Measurements from ENCODE around the gene RP9. TPM values are rescaled to one million over a fixed set of nuclear protein-coding genes. Genes with fewer than 3 reads are reported as not detected.

RP9 gene
- total RNA-seq, 4 donors from 2014 or later: 1.2 to 55.8 (median 13.7) TPM

DNA sequence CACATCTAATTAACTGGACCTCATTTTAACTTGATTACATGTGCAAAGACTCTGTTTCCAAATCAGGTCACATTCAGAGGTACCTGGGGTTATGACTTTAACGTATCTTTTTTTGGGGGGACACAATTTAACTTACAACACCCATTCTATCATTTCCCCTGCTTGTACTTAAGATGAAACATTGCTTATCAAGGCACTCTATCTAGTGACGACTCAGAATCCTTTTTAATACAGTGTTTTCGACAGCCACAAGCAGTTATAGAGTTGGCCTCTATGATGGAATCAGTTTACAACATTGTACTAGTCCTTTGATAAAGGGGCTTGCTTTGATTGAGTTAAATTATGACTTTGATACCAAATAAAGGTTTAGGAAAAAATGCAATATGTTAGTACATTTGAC lies 42.9 kb upstream of the RP9 start:
- Histone ChIP-seq H3K27me3 (no peaks in the 10 kb centered on the region), H3K9me3 (no peaks in the 10 kb centered on the region), H3K36me3 (no peaks in the 10 kb centered on the region), H3K4me3 (no peak overlapping the region), H3K4me1 (no peaks in the 10 kb centered on the region), H3K27ac (no peak overlapping the region)
- no peak for TF ChIP-seq POLR2A (IDR thresholded peaks at IDR 0.05)
- TF ChIP-seq, protein P1, sequence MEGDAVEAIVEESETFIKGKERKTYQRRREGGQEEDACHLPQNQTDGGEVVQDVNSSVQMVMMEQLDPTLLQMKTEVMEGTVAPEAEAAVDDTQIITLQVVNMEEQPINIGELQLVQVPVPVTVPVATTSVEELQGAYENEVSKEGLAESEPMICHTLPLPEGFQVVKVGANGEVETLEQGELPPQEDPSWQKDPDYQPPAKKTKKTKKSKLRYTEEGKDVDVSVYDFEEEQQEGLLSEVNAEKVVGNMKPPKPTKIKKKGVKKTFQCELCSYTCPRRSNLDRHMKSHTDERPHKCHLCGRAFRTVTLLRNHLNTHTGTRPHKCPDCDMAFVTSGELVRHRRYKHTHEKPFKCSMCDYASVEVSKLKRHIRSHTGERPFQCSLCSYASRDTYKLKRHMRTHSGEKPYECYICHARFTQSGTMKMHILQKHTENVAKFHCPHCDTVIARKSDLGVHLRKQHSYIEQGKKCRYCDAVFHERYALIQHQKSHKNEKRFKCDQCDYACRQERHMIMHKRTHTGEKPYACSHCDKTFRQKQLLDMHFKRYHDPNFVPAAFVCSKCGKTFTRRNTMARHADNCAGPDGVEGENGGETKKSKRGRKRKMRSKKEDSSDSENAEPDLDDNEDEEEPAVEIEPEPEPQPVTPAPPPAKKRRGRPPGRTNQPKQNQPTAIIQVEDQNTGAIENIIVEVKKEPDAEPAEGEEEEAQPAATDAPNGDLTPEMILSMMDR (IDR thresholded peaks at IDR 0.05): no peak
- intact Hi-C loops (cut with DNase I; ENCODE audit: low total_unique reads): no loop called here
- no peak for DNase-seq

DNA sequence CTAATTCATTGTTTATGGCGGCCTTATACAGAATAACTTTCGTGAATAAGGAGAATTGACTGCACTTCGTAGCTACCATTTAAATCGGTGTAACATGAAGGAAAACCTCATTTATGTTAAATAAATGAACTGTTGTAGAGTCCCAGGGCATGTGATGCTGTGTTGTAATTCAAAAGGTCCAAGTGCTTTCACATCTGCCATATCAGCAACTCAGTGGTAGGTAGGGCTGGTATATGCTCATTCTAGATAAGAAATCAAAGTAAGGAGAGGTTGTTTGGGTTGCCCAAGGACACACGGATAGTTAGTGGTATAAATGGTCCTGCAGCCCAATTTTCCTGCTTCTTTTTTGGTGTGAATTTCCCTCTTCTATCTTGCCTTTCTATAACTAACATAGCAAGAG lies 36.0 kb upstream of the RP9 start:
- no peak for DNase-seq
- H3K4me3 ChIP-seq: no peak overlapping the region
- TF ChIP-seq, protein P1 (IDR thresholded peaks at IDR 0.05): no peak
- no peak for TF ChIP-seq POLR2A (IDR thresholded peaks at IDR 0.05)
- no peaks in the 10 kb centered on the region for H3K27me3 ChIP-seq
- H3K9me3 ChIP-seq: no peaks in the 10 kb centered on the region
- no peak overlapping the region for H3K27ac ChIP-seq
- no peaks in the 10 kb centered on the region for H3K4me1 ChIP-seq
- intact Hi-C loops (cut with DNase I; ENCODE audit: low total_unique reads): no loop called here
- H3K36me3 ChIP-seq: no peaks in the 10 kb centered on the region

DNA sequence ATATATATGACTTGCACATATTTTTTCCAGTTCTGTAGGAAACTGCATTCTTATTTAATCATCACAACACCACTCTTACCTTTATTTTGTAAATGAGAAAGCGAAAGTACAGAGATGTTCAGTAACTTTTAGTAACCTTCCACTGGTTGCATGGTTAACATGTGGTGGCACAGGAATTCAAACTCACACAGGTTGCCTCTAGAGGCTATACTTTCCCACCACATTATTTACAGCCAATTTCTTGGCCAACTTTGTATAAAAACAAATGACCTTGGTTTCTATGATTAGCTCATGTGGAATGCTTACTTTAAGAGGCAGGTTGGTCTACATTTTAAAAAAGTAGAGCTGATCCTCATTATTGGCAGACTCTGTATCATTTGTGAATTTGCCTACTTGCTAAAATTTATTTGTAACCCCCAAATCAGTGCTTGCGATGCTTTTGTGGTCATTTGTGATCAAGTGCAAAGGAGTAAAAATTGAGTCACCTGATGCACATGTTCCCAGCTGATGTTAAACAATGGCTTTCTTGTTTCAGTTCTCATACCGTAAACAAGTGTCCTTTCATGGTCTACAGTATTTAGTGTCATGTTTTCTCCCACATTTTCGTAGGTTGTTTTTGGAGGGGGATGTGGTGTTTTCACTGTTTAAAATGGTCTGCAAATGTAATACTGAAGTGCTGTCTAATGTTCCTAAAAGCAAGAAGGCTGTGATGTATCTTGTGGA lies 35.0 kb upstream of the RP9 start:
- TF ChIP-seq, protein P1 (IDR thresholded peaks at IDR 0.05): no peak
- no peak for TF ChIP-seq POLR2A (IDR thresholded peaks at IDR 0.05)
- Histone ChIP-seq H3K36me3 (no peaks in the 10 kb centered on the region), H3K27me3 (no peaks in the 10 kb centered on the region), H3K27ac (no peak overlapping the region), H3K4me3 (no peak overlapping the region), H3K4me1 (no peaks in the 10 kb centered on the region), H3K9me3 (no peaks in the 10 kb centered on the region)
- no peak for DNase-seq
- intact Hi-C loops (cut with DNase I; ENCODE audit: low total_unique reads): no loop called here

DNA sequence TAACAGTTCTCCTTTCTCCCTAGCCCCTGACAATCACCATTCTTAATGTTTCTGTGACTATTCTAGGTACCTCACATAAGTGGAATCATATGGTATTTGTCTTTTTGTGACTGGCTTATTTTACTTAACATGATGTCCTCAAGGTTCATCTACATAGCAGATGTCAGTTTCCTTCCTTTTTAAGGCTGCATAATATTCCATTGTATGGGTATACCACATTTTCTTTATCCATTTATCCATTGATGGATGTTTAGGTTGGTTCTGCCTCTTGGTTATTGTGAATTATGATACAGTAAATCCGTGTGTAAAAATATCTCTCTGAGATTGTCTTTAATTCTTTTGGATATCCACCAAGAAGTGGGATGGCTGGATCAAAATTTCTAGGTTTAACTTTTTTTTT lies 33.4 kb upstream of the RP9 start:
- no peaks in the 10 kb centered on the region for H3K36me3 ChIP-seq
- no peaks in the 10 kb centered on the region for H3K9me3 ChIP-seq
- H3K4me3 ChIP-seq: no peak overlapping the region
- TF ChIP-seq, protein P1 (IDR thresholded peaks at IDR 0.05): no peak
- TF ChIP-seq POLR2A (IDR thresholded peaks at IDR 0.05): no peak
- no peak for DNase-seq
- intact Hi-C loops (cut with DNase I; ENCODE audit: low total_unique reads): no loop called here
- H3K27me3 ChIP-seq: no peaks in the 10 kb centered on the region
- no peak overlapping the region for H3K27ac ChIP-seq
- H3K4me1 ChIP-seq: no peaks in the 10 kb centered on the region

DNA sequence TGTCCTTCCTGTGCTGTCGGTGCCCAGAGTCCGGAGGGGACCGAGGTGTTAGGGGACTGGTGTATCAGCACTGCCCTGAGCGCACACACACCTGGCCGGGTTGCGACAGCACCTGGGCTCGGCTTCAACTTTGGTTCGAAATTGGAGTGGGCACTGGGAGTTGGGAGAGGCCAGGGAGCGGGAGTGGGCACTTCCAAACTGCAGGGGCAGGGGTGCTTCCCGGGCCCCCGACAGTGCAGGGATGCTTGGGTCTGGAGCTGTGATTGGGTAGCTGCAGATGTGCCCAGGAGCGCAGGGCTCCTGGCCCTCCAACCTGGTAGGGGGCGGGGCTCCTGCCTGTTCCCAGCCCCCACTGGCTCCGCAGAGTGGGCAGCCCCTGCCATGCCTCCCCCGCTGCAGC lies 27.9 kb upstream of the RP9 start:
- no peaks in the 10 kb centered on the region for H3K4me1 ChIP-seq
- no peak for DNase-seq
- no peaks in the 10 kb centered on the region for H3K36me3 ChIP-seq
- H3K27ac ChIP-seq: no peak overlapping the region
- H3K4me3 ChIP-seq: no peak overlapping the region
- intact Hi-C loops (cut with DNase I; ENCODE audit: low total_unique reads): no loop called here
- TF ChIP-seq, protein P1 (IDR thresholded peaks at IDR 0.05): no peak
- no peak for TF ChIP-seq POLR2A (IDR thresholded peaks at IDR 0.05)
- H3K9me3 ChIP-seq: no peaks in the 10 kb centered on the region
- no peaks in the 10 kb centered on the region for H3K27me3 ChIP-seq
